Ishikawa (cell line): Measurements from ENCODE around the gene HIF1AN.

ENCODE experiments used
- CEBPB ChIP-seq: IDR thresholded peaks from 2 replicates; pipeline ENCODE4 v1.6.1; 2012
- CREB1 ChIP-seq: IDR thresholded peaks from 2 replicates; pipeline ENCODE4 v1.6.1; 2012; ENCODE audit warnings: low read depth
- EGR1 ChIP-seq: IDR thresholded peaks from 2 replicates; pipeline ENCODE4 v1.6.1; 2012
- EP300 ChIP-seq: IDR thresholded peaks from 2 replicates; pipeline ENCODE4 v1.6.1; 2012; ENCODE audit warnings: borderline replicate concordance
- FOXM1 ChIP-seq: IDR thresholded peaks from 2 replicates; pipeline ENCODE4 v1.6.1; 2012; ENCODE audit warnings: low read depth, borderline replicate concordance
- NFIC ChIP-seq: IDR thresholded peaks from 2 replicates; pipeline ENCODE4 v1.6.1; 2012
- RAD21 ChIP-seq: IDR thresholded peaks from 2 replicates; pipeline ENCODE4 v1.6.1; 2012; ENCODE audit warnings: low read depth
- TAF1 ChIP-seq: IDR thresholded peaks from 2 replicates; pipeline ENCODE4 v1.6.1; 2012; ENCODE audit warnings: low read depth, mild to moderate bottlenecking
- TCF12 ChIP-seq: IDR thresholded peaks from 2 replicates; pipeline ENCODE4 v1.6.1; 2012; ENCODE audit warnings: low read depth
- TEAD4 ChIP-seq: IDR thresholded peaks from 2 replicates; pipeline ENCODE4 v1.6.1; 2012
- YY1 ChIP-seq: IDR thresholded peaks from 2 replicates; pipeline ENCODE4 v1.6.1; 2012; ENCODE audit warnings: low read depth
- ZBTB7A ChIP-seq: IDR thresholded peaks from 2 replicates; pipeline ENCODE4 v1.6.1; 2012; ENCODE audit warnings: low read depth
- TF ChIP-seq, protein P1 (sequence below): IDR thresholded peaks from 2 replicates; pipeline ENCODE4 v1.6.1; 2012; ENCODE audit warnings: low read depth, mild to moderate bottlenecking
- TF ChIP-seq, protein P2 (sequence below): IDR thresholded peaks from 2 replicates; pipeline ENCODE4 v1.6.1; 2012
- TF ChIP-seq, protein P3 (sequence below): IDR thresholded peaks from 2 replicates; pipeline ENCODE4 v1.6.1; 2012

HIF1AN gene

DNA sequence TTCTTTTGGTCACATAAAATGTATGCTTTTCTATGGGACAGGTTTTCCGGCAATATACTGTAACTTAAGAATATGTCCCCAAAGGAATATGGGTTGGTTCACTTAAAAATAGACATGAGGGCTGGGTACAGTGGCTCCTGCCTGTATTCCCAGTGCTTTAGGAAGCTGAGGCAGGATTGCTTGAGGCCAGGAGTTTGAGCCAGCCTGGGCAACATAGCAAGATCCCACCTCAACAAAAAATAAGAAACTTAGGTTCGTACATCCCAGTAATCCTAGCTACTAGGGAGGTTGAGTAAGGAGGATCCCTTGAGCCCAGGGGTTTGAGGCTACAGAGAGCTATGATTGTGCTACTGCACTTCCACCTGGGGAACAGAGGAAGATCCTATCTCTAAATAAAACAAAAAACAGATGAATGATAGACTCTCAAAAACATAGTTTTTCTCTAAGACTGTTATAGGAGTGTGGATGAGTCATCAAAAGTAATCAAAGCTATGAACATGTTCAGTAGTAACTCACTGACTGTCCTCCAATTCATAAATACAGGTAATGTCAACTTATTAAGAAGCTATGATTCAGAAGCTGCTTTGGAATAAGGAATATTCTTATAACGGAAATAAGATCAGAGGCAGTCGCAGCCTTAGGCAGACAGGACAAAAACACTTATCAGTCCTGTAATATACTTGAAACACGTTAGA is 13.5 kb upstream of the HIF1AN start:
- TF ChIP-seq EGR1 (no peak), EP300 (no peak), CREB1 (no peak), CEBPB (no peak), TAF1 (no peak), RAD21 (no peak), ZBTB7A (no peak)
- TF ChIP-seq, protein P1, sequence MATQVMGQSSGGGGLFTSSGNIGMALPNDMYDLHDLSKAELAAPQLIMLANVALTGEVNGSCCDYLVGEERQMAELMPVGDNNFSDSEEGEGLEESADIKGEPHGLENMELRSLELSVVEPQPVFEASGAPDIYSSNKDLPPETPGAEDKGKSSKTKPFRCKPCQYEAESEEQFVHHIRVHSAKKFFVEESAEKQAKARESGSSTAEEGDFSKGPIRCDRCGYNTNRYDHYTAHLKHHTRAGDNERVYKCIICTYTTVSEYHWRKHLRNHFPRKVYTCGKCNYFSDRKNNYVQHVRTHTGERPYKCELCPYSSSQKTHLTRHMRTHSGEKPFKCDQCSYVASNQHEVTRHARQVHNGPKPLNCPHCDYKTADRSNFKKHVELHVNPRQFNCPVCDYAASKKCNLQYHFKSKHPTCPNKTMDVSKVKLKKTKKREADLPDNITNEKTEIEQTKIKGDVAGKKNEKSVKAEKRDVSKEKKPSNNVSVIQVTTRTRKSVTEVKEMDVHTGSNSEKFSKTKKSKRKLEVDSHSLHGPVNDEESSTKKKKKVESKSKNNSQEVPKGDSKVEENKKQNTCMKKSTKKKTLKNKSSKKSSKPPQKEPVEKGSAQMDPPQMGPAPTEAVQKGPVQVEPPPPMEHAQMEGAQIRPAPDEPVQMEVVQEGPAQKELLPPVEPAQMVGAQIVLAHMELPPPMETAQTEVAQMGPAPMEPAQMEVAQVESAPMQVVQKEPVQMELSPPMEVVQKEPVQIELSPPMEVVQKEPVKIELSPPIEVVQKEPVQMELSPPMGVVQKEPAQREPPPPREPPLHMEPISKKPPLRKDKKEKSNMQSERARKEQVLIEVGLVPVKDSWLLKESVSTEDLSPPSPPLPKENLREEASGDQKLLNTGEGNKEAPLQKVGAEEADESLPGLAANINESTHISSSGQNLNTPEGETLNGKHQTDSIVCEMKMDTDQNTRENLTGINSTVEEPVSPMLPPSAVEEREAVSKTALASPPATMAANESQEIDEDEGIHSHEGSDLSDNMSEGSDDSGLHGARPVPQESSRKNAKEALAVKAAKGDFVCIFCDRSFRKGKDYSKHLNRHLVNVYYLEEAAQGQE: no peak

DNA sequence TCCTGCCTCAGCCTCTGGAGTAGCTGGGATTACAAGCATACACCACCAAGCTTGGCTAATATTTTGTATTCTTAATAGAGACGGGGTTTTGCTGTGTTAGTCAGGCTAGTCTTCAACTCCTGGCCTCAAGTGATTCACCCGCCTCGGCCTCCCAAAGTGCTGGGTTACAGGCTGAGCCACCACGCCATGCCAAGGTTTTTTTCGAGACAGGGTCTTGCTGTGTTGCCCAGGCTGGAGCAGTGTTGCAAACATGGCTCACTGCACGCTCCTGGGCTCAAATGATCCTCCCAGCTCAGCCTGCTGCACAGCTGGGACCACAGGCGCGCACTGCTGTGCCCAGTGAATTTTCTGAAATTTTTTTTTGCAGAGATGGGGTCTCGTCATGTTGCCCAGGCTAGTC is 12.8 kb upstream of the HIF1AN start:
- TF ChIP-seq RAD21 (no peak), NFIC (no peak), ZBTB7A (no peak), YY1 (no peak), TEAD4 (no peak), EP300 (no peak), TCF12 (no peak), CREB1 (no peak)

DNA sequence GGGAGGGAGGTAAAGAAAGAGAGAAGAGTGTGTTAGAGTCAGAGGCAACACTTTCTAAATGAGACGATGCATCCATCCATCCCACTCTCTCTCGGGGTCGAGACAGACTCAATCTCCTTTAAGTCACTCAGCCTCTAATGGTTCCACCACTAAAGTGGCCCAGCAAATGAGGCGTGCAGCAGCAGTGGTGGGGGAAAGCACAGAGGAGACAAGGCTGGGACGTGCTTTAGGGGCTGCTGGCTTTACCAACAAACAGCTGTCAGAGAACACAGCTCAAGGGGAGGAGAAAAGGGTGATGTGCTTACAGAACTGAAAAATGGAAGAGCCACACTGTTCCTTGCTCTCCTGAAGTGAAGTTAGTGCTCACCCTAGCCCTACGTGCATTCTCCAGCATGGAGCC is 11.5 kb upstream of the HIF1AN start:
- no peak for TF ChIP-seq ZBTB7A
- no peak for TF ChIP-seq TCF12
- TF ChIP-seq TAF1: no peak
- TF ChIP-seq, protein P1: no peak
- TF ChIP-seq, protein P2, sequence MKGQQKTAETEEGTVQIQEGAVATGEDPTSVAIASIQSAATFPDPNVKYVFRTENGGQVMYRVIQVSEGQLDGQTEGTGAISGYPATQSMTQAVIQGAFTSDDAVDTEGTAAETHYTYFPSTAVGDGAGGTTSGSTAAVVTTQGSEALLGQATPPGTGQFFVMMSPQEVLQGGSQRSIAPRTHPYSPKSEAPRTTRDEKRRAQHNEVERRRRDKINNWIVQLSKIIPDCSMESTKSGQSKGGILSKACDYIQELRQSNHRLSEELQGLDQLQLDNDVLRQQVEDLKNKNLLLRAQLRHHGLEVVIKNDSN: no peak
- TF ChIP-seq RAD21: no peak

DNA sequence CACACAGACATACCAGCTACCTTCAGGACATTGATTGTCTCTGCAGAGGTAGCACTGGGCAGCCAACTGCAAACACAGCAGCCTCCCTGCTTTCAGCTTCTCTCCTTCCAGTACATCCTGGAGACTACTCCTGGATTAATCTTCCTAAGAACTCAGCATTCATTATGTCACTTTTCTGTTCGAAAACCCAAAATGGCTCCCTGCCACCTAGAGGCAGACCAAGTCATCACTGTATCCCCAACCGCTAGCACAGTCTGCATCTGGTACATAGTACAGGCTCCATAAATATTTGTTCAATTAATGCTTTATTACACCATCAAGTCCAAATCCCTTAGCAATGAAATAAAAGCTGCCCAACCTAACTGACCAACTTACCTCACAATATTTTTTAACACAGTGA is 11.1 kb upstream of the HIF1AN start:
- no peak for TF ChIP-seq CEBPB
- TF ChIP-seq EP300: no peak
- TF ChIP-seq EGR1: no peak
- TF ChIP-seq NFIC: no peak
- TF ChIP-seq ZBTB7A: no peak
- TF ChIP-seq, protein P3, sequence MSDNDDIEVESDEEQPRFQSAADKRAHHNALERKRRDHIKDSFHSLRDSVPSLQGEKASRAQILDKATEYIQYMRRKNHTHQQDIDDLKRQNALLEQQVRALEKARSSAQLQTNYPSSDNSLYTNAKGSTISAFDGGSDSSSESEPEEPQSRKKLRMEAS: no peak
- TF ChIP-seq, protein P2: no peak
- no peak for TF ChIP-seq CREB1
- TF ChIP-seq TCF12: no peak
- no peak for TF ChIP-seq RAD21
- TF ChIP-seq, protein P1: no peak
- TF ChIP-seq YY1: no peak
- TF ChIP-seq TAF1: no peak
- TF ChIP-seq TEAD4: no peak
- TF ChIP-seq FOXM1: no peak
